ENCODE results near the gene MYOZ3. TPM values are rescaled to one million over a fixed set of nuclear protein-coding genes. Genes with fewer than 3 reads are reported as not detected.

The MYOZ3 gene
- total and polyA plus RNA-seq, 2 of the 8 experiments (the other 6 are each of a cell fraction or from before 2014, with no cell fraction given), result 9.6 to 19.1 TPM

DNA sequence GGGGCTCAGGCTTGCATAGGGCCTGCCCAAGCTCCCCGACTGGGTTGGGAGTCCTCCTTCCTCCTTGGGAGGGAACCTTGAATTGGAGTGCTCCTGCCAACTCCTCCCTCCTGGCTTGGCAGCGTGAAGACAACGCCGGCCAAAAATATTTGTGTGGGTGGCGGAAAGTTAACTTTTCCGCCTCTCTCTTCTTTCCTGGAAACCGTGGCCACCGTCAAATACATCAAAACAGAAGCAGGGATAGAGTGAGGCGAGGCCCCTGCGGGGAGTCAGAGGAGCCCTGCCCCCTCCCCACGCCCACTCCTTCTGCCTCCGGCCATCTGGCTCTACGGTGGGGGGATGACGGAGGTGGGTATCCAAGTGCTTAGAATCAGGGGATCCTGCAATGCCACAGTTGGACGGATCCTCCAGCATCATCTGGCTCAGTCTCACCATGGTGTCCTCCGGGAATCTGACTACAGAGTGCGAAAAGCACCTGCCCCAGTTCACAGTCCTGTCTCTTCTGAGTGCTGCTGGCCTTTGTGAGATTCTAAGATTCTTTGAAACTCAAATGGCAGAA lies 45.8 kb upstream of the MYOZ3 start:
- WGBS, 2 experiments (ENCODE audit: extremely low coverage in 1 of 2, insufficient coverage in 1 of 2, insufficient read length in 1 of 2, insufficient replicate concordance in 2 of 2, low coverage in 1 of 2, low lambda C conversion rate in 2 of 2, missing lambda C conversion rate in 1 of 2), result 79% methylated on average over 17 of the region's 17 CpGs; no CpG with 5 or more reads in 1 of the 2 experiments
- Histone ChIP-seq H3K27ac (ENCODE audit: low read depth, low read length) (no peak overlapping the region), H3K4ac (replicated peaks; ENCODE audit: insufficient read length, low read depth, low read length) (no peak overlapping the region), H3K79me2 (ENCODE audit: control insufficient read depth in 1 of 2, insufficient read depth in 2 of 2, low read length in 2 of 2) (no peaks in the 10 kb centered on the region), H4K91ac (replicated peaks; ENCODE audit: insufficient read length, low read length) (no peak overlapping the region), H2BK15ac (ENCODE audit: low read length) (no peak overlapping the region), H3K56ac (replicated peaks; ENCODE audit: insufficient read length, low read depth, low read length) (no peak overlapping the region), H4K5ac (ENCODE audit: insufficient read length, low read depth, low read length) (no peak overlapping the region), H2AK5ac (ENCODE audit: low read depth, low read length) (no peak overlapping the region), H3K9ac (replicated peaks in 1 of 4; ENCODE audit: extremely low read depth in 1 of 4, low read depth in 3 of 4, low read length in 3 of 4) (no peak overlapping the region), H2BK5ac (ENCODE audit: low read depth, low read length) (no peak overlapping the region), H2AFZ (ENCODE audit: low read length) (no peak overlapping the region), H3K4me3 (ENCODE audit: extremely low read depth in 1 of 4, insufficient read depth in 2 of 4, low read depth in 3 of 4, low read length in 4 of 4) (no peak overlapping the region), H3K23ac (ENCODE audit: insufficient read length) (no peak overlapping the region), H3K9me3 (ENCODE audit: insufficient read depth in 2 of 2, low read depth in 1 of 2, low read length in 1 of 2) (no peaks in the 10 kb centered on the region), H3K18ac (ENCODE audit: extremely low read depth, low read length) (no peak overlapping the region), H3K14ac (ENCODE audit: insufficient read length) (no peak overlapping the region), H2BK20ac (ENCODE audit: low read length) (no peak overlapping the region), H3K27me3 (replicated peaks in 1 of 4; ENCODE audit: control insufficient read depth in 3 of 4, extremely low read depth in 1 of 4, insufficient read depth in 3 of 4, low read length in 3 of 4) (no peaks in the 10 kb centered on the region; a peak in 2 of 7 replicates), H4K8ac (ENCODE audit: extremely low read depth, insufficient read depth, low read length) (no peak overlapping the region), H3K23me2 (ENCODE audit: low read depth, low read length) (no peaks in the 10 kb centered on the region; the same call in 1 of the 2 replicates), H2BK12ac (ENCODE audit: low read depth, low read length) (no peak overlapping the region), H3K4me1 (replicated peaks in 1 of 4; ENCODE audit: control insufficient read depth in 3 of 4, insufficient read depth in 4 of 4, low read length in 3 of 4) (peaks cover 0 to 16% (median 9%) of the 10 kb centered on the region in 4 experiments; a peak in 4 of 7 replicates), H3K4me2 (ENCODE audit: insufficient read depth in 1 of 2, low read depth in 2 of 2, low read length in 2 of 2) (no peak overlapping the region), H3K36me3 (ENCODE audit: control insufficient read depth in 2 of 4, insufficient read depth in 4 of 4, low read length in 3 of 4) (no peaks in the 10 kb centered on the region), H4K20me1 (replicated peaks in 1 of 2; ENCODE audit: control insufficient read depth in 1 of 2, insufficient read depth in 2 of 2, low read length in 2 of 2) (no peaks in the 10 kb centered on the region), H2BK120ac (replicated peaks; ENCODE audit: low read depth, low read length) (no peak overlapping the region), H3K79me1 (ENCODE audit: low read depth, low read length) (no peaks in the 10 kb centered on the region)
- no peak for FAIRE-seq
- ChIA-PET CTCF (ENCODE audit: partially characterized antibody) (interaction anchor here (0.7 to 8.6 kb wide), 28 partner anchors 8 to 186 kb away, joined by 3 to 72 read pairs (median 6); partner anchors contain the start of genes RBM22 and SYNPO), POLR2A (ENCODE audit: partially characterized antibody) (interaction anchor here (0.7 to 0.9 kb wide), 2 partner anchors 27 to 34 kb away, joined by 3 to 4 read pairs; no protein-coding TSS in a partner anchor)
- no peak for DNase-seq (ENCODE audit: low read depth in 1 of 2, low spot score in 2 of 2)
- TF ChIP-seq, protein P1, sequence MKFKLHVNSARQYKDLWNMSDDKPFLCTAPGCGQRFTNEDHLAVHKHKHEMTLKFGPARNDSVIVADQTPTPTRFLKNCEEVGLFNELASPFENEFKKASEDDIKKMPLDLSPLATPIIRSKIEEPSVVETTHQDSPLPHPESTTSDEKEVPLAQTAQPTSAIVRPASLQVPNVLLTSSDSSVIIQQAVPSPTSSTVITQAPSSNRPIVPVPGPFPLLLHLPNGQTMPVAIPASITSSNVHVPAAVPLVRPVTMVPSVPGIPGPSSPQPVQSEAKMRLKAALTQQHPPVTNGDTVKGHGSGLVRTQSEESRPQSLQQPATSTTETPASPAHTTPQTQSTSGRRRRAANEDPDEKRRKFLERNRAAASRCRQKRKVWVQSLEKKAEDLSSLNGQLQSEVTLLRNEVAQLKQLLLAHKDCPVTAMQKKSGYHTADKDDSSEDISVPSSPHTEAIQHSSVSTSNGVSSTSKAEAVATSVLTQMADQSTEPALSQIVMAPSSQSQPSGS (IDR thresholded peaks at IDR 0.05; ENCODE audit: low read length), result no peak
- TF ChIP-seq TBP (IDR thresholded peaks at IDR 0.05; ENCODE audit: low read depth, low read length) (no peak), KDM4A (IDR thresholded peaks at IDR 0.05; ENCODE audit: low read depth, low read length, severe bottlenecking) (no peak), TCF12 (IDR thresholded peaks at IDR 0.05; ENCODE audit: low read depth, low read length) (no peak), GABPA (IDR thresholded peaks at IDR 0.05; ENCODE audit: borderline replicate concordance, insufficient read depth, low read length) (no peak), YY1 (IDR thresholded peaks at IDR 0.05; ENCODE audit: low read depth, low read length) (no peak), NANOG (IDR thresholded peaks at IDR 0.05; ENCODE audit: insufficient read depth, low read depth, low read length, poor library complexity, severe bottlenecking) (no peak)
